Fibroblast of mammary gland (primary cell): ENCODE measurements around the gene CLEC10A.
"Not testable (repeated sequence)": the region's sequence is repeated elsewhere in the genome, so short reads cannot be mapped to it uniquely, and the experiment has no call there.

Experiments used
- DNase-seq: peaks from one replicate; pipeline ENCODE4 v3.0.0-alpha.2; 2010; ENCODE audit warnings: low read depth
- H3K4me3 ChIP-seq: 2 replicates; pipeline ENCODE4 v1.5.1; 2011; ENCODE audit warnings: low read depth, mild to moderate bottlenecking, low read length, moderate library complexity; ENCODE audit not compliant: control insufficient read depth
- TF ChIP-seq, protein P1 (sequence below): conservative IDR thresholded peaks from 2 replicates; pipeline ENCODE4 v1.5.1; 2011; ENCODE audit warnings: low read depth, low read length, inconsistent platforms; ENCODE audit not compliant: control insufficient read depth, insufficient read depth

The CLEC10A gene

GRCh38 chr17:7094652-7095019 is 14.6 kb upstream of the CLEC10A start:
- DNase-seq = no peak

GRCh38 chr17:7091311-7092005 is 11.4 kb upstream of the CLEC10A start:
- H3K4me3 ChIP-seq, DNase-seq: not testable (repeated sequence)

More at GRCh38 chr17:7094652-7095019, 14.6 kb upstream of the CLEC10A start:
- TF ChIP-seq, protein P1, sequence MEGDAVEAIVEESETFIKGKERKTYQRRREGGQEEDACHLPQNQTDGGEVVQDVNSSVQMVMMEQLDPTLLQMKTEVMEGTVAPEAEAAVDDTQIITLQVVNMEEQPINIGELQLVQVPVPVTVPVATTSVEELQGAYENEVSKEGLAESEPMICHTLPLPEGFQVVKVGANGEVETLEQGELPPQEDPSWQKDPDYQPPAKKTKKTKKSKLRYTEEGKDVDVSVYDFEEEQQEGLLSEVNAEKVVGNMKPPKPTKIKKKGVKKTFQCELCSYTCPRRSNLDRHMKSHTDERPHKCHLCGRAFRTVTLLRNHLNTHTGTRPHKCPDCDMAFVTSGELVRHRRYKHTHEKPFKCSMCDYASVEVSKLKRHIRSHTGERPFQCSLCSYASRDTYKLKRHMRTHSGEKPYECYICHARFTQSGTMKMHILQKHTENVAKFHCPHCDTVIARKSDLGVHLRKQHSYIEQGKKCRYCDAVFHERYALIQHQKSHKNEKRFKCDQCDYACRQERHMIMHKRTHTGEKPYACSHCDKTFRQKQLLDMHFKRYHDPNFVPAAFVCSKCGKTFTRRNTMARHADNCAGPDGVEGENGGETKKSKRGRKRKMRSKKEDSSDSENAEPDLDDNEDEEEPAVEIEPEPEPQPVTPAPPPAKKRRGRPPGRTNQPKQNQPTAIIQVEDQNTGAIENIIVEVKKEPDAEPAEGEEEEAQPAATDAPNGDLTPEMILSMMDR = no peak
- no peak overlapping the region for H3K4me3 ChIP-seq

DNA sequence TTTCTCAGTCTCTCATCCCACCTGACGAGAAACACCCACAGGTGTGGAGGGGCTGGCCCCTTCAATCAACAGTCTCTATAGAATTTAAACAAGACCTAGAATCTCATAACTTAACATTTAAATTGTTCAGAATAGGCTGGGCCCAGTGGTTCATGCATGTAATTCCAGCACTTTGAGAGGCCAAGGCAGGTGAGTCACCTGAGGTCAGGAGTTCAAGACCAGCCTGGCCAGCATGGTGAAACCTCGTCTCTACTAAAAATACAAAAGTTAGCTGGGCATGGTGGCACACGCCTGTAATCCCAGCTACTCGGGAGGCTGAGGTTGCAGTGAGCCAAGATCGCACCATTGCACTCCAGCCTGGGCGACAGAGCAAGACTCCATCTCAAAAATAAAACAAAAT is 9.5 kb upstream of the CLEC10A start:
- H3K4me3 ChIP-seq, DNase-seq: not testable (repeated sequence)

- H3K4me3 ChIP-seq, DNase-seq: not testable (repeated sequence)
These were observed 8.4 kb upstream of the CLEC10A start for GRCh38 chr17:7088442-7088841.

DNA sequence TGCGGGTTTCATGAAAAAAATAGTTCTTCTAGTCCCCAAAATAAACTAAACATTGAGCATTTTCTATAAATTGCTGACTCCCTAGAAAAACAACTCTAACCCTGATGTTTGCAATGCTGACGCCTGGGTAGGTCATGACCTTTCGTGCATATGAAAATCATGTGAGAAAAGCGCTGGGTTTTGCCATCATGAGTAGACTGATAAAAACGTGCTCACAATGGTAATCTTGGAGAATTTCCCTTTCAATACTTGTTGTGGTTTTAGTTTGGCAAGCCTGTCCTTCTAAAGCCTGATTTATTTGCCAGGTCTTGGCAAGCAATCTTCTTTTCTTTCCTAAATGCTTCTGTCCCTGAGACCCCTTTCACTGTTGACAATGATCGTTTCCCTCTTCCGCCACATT is 4.0 kb upstream of the CLEC10A start:
- no peak overlapping the region for H3K4me3 ChIP-seq
- TF ChIP-seq, protein P1 = no peak
- DNase-seq = peak; percentile 16

- TF ChIP-seq, protein P1 = no peak
- DNase-seq = peak; percentile 45
- H3K4me3 ChIP-seq = no peak overlapping the region
These were observed 3.5 kb upstream of the CLEC10A start for GRCh38 chr17:7083592-7083991.

DNA sequence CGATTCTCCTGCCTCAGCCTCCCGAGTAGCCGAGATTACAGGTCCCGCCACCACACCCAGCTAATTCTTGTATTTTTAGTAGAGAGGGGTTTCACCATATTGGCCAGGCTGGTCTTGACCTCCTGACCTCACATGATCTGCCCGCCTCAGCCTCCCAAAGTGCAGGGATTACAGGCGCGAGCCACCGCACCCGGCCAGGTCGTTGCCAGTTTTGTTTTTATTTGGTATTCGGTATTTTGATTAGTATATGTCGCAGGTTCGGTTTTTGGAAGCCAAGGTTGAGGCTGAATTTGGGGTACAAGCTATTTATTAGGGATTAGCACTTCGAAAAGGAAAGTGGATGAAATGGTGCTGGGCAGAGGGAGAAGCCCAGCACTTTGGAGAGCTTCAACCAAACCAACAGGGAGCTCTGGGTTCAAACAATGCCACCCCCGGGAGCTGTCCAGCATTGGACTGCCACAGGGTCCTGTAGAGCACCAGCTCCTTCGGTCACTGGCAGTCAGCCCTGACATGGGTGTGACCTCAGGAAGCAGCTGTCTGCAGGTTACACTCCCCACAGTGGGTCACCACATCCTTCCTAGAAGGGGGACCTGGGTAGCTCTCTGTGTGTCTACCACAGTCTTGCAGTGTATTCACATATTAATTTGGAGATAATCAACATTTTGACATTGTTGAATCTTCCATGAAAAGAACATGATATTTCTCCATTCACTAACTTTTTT is 1.5 kb upstream of the CLEC10A start:
- no peak overlapping the region for H3K4me3 ChIP-seq
- TF ChIP-seq, protein P1 = no peak
- no peak for DNase-seq

- DNase-seq = no peak
- no peak overlapping the region for H3K4me3 ChIP-seq
- TF ChIP-seq, protein P1 = no peak
These were observed 498 bp upstream of the CLEC10A start for GRCh38 chr17:7080456-7081041.
